ENCODE measurements around the gene ENTPD8.
"Not testable (repeated sequence)": the region's sequence is repeated elsewhere in the genome, so short reads cannot be mapped to it uniquely, and the experiment has no call there.

The ENTPD8 gene

GRCh38 chr9:137458194-137459151 lies 17.3 kb upstream of the ENTPD8 start:
- peak; percentile 36 for DNase-seq (ENCODE audit: low read depth)

GRCh38 chr9:137457406-137458193 lies 16.4 kb upstream of the ENTPD8 start:
- DNase-seq (ENCODE audit: low read depth), result no peak

- DNase-seq (ENCODE audit: low read depth), result no peak
Measured at GRCh38 chr9:137456864-137457405, 15.8 kb upstream of the ENTPD8 start.

- peak; percentile 54 for DNase-seq (ENCODE audit: low read depth)
Measured at GRCh38 chr9:137456061-137456863, 15.1 kb upstream of the ENTPD8 start.

- no peak for DNase-seq (ENCODE audit: low read depth)
Measured at GRCh38 chr9:137455359-137455991, 14.3 kb upstream of the ENTPD8 start.

GRCh38 chr9:137454597-137455358 lies 13.6 kb upstream of the ENTPD8 start:
- DNase-seq (ENCODE audit: low read depth), result no peak

GRCh38 chr9:137454145-137454596 lies 13.0 kb upstream of the ENTPD8 start:
- DNase-seq (ENCODE audit: low read depth), result peak; percentile 22

- DNase-seq (ENCODE audit: low read depth), result peak; percentile 79
Measured at GRCh38 chr9:137453643-137454081, 12.5 kb upstream of the ENTPD8 start.

GRCh38 chr9:137452761-137453642 lies 11.8 kb upstream of the ENTPD8 start:
- DNase-seq (ENCODE audit: low read depth), result no peak

GRCh38 chr9:137452006-137452760 lies 11.0 kb upstream of the ENTPD8 start:
- DNase-seq (ENCODE audit: low read depth), result no peak

- DNase-seq (ENCODE audit: low read depth), result not testable (repeated sequence)
Measured at GRCh38 chr9:137451264-137452005, 10.3 kb upstream of the ENTPD8 start.

GRCh38 chr9:137450539-137451222 lies 9.5 kb upstream of the ENTPD8 start:
- DNase-seq (ENCODE audit: low read depth), result not testable (repeated sequence)

GRCh38 chr9:137449931-137450538 lies 8.9 kb upstream of the ENTPD8 start:
- DNase-seq (ENCODE audit: low read depth), result no peak

GRCh38 chr9:137449081-137449844 lies 8.1 kb upstream of the ENTPD8 start:
- no peak for DNase-seq (ENCODE audit: low read depth)

GRCh38 chr9:137448602-137448962 lies 7.4 kb upstream of the ENTPD8 start:
- DNase-seq (ENCODE audit: low read depth), result no peak
